OCI-LY1 (cell line): ENCODE measurements around the gene CDC34.

ENCODE experiments used
- H2AFZ ChIP-seq: fragments of 200-600 bp; sonication (generic), shearing (Covaris generic); 2 replicates; pipeline ENCODE4 v1.6.0; 2014; ENCODE audit warnings: antibody characterized with exemption, mild to moderate bottlenecking, low read length
- H3F3A ChIP-seq: fragments of 200-600 bp; sonication (generic), shearing (Covaris generic); 2 replicates; pipeline ENCODE4 v1.6.0; 2014; ENCODE audit warnings: mild to moderate bottlenecking, antibody characterized with exemption, low read length, moderate library complexity; ENCODE audit not compliant: insufficient read depth
- H3K27ac ChIP-seq: fragments of 200-600 bp; sonication (generic); 2 replicates; pipeline ENCODE4 v1.5.1; 2014; ENCODE audit warnings: low read length, mixed run types, mild to moderate bottlenecking, low read depth; ENCODE audit not compliant: poor library complexity, severe bottlenecking
- H3K27me3 ChIP-seq: fragments of 200-600 bp; sonication (generic); 2 replicates; pipeline ENCODE4 v1.6.0; 2014; ENCODE audit warnings: antibody characterized with exemption, mild to moderate bottlenecking, low read length, moderate library complexity; ENCODE audit not compliant: insufficient read depth
- H3K36me3 ChIP-seq: fragments of 200-600 bp; sonication (generic); 2 replicates; pipeline ENCODE4 v1.6.1; 2014; ENCODE audit warnings: mild to moderate bottlenecking, antibody characterized with exemption, low read length, moderate library complexity, mixed read lengths; ENCODE audit not compliant: insufficient read depth
- H3K4me1 ChIP-seq: fragments of 200-600 bp; sonication (generic); 2 replicates; pipeline ENCODE4 v1.5.1; 2014; ENCODE audit warnings: mild to moderate bottlenecking, low read length, moderate library complexity; ENCODE audit not compliant: insufficient read depth, severe bottlenecking
- H3K4me2 ChIP-seq: fragments of 200-600 bp; sonication (generic), shearing (Covaris generic); 2 replicates; pipeline ENCODE4 v1.6.1; 2014; ENCODE audit warnings: low read length
- H3K4me3 ChIP-seq: fragments of 200-600 bp; sonication (generic); 2 replicates; pipeline ENCODE4 v1.5.1; 2014; ENCODE audit warnings: low read length, low read depth, mild to moderate bottlenecking, mixed read lengths; ENCODE audit not compliant: poor library complexity, severe bottlenecking
- H3K79me2 ChIP-seq: fragments of 200-600 bp; shearing (Covaris generic); 2 replicates; pipeline ENCODE4 v1.6.1; 2016; ENCODE audit warnings: mixed run types, low read length, mixed read lengths; ENCODE audit not compliant: insufficient read depth
- H3K9ac ChIP-seq: fragments of 200-600 bp; sonication (generic), shearing (Covaris generic); 2 replicates; pipeline ENCODE4 v1.6.1; 2014; ENCODE audit warnings: mild to moderate bottlenecking, low read length, mixed read lengths
- H3K9me2 ChIP-seq: fragments of 200-600 bp; sonication (generic), shearing (Covaris generic); 2 replicates; pipeline ENCODE4 v1.6.1; 2014; ENCODE audit warnings: low read depth, mild to moderate bottlenecking, low read length, mixed read lengths
- H3K9me3 ChIP-seq: fragments of 200-600 bp; shearing (Covaris generic); 2 replicates; pipeline ENCODE4 v1.6.1; 2014; ENCODE audit warnings: low read length, mixed read lengths
- H4K20me1 ChIP-seq: fragments of 200-600 bp; sonication (generic), shearing (Covaris generic); 2 replicates; pipeline ENCODE4 v1.6.0; 2016; ENCODE audit warnings: mild to moderate bottlenecking, low read length; ENCODE audit not compliant: insufficient read depth
- EZH2 ChIP-seq: fragments of 200-600 bp; sonication (generic), shearing (Covaris generic); IDR thresholded peaks from 2 replicates; pipeline ENCODE4 v1.8.0; 2017; ENCODE audit warnings: borderline replicate concordance, mixed run types, mild to moderate bottlenecking, antibody characterized with exemption, low read length, moderate library complexity, mixed read lengths
- TF ChIP-seq, protein P1 (sequence below): fragments of 200-600 bp; sonication (generic), shearing (Covaris generic); IDR thresholded peaks from 2 replicates; pipeline ENCODE4 v1.5.1; 2017; ENCODE audit warnings: mild to moderate bottlenecking, antibody characterized with exemption, low read length, moderate library complexity, mixed read lengths

The CDC34 gene

DNA sequence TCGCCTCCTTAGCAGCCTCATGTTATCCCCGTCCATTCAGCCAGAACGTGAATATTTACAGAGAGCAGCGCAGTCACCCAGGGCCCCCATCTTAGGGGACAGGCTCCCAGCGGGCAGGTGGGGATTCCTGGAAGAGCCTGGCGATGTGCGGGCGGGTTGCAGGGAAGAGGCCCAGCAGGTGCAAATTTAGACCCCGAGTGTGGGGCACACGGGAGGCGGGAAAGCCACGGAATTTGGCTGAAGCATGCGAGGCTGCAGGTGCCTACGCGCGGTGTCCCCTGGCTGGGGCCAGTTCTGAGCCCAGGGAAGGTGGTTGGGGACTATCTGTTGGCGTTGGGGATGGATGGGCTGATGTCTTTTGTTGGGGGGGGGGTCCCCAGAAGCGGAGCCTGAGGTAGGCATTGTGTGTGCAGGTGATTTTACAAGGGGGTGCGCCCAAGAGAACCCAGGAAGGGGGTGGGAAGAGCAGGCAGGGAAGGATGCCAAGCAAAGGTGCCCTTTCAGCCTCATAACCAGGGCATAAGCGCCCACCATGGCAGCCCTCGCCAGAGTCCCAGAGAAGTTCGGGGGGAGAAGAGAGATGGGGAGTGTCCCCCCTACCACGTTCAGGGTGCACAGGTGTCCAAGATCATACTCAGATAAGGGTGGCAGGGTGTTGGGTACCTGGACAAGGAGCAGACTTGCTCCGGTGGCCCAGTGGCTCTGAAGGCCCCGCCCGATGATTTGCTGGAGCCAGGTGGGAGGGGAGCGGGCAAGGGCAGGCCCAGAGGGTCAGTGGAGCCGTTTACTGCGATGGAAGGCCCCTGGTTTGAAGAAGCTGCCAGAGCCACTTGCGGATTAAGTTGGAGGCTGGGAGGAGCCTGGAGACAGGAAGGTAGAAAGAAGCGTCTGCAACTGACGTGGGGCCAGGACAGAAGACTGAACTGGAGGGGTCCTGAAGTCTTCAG is 23.1 kb upstream of the CDC34 start:
- Histone ChIP-seq H3K4me1 (peaks cover 48% of the 10 kb centered on the region), H3K4me2 (peak overlapping the region; percentile 97), H3K79me2 (no peaks in the 10 kb centered on the region), H3K9me2 (no peaks in the 10 kb centered on the region), H3K9me3 (no peaks in the 10 kb centered on the region), H3K27ac (no peak overlapping the region), H2AFZ (no peak overlapping the region), H3K27me3 (no peaks in the 10 kb centered on the region), H3K36me3 (peaks cover 8% of the 10 kb centered on the region), H3K9ac (peak overlapping the region; percentile 84), H3K4me3 (peak overlapping the region; percentile 77), H3F3A (no peaks in the 10 kb centered on the region), H4K20me1 (no peaks in the 10 kb centered on the region)
- TF ChIP-seq, protein P1, sequence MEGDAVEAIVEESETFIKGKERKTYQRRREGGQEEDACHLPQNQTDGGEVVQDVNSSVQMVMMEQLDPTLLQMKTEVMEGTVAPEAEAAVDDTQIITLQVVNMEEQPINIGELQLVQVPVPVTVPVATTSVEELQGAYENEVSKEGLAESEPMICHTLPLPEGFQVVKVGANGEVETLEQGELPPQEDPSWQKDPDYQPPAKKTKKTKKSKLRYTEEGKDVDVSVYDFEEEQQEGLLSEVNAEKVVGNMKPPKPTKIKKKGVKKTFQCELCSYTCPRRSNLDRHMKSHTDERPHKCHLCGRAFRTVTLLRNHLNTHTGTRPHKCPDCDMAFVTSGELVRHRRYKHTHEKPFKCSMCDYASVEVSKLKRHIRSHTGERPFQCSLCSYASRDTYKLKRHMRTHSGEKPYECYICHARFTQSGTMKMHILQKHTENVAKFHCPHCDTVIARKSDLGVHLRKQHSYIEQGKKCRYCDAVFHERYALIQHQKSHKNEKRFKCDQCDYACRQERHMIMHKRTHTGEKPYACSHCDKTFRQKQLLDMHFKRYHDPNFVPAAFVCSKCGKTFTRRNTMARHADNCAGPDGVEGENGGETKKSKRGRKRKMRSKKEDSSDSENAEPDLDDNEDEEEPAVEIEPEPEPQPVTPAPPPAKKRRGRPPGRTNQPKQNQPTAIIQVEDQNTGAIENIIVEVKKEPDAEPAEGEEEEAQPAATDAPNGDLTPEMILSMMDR, result no peak
- no peak for TF ChIP-seq EZH2

DNA sequence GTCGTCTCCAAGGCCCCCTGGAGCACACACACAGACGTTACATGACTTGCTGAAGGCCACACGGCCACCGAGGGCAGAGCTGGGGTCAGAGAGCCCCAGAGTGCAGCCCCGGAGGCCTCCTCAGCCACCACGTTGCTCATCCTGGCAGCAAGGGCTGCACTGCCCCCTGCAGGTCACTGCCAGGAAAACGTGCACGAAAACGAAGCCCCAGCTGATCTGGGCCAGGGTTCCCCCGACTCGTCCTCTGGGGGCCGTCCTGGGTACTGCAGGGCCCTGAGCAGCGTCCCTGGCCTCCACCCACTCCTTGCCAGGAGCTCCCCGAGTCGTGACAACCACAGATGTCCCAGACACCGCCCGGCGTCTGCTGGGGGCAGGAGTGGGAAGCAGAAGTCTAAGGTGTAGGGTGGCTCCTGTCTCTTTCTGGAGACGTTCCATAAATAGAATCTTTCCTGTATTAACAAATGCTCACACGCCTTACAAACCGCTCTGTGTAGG is 20.9 kb upstream of the CDC34 start:
- Histone ChIP-seq H4K20me1 (no peaks in the 10 kb centered on the region), H3K36me3 (peaks cover 17% of the 10 kb centered on the region), H3K9me2 (no peaks in the 10 kb centered on the region), H3K27me3 (no peaks in the 10 kb centered on the region), H3K9ac (peak overlapping the region; percentile 50; the same call in 1 of the 2 replicates), H3K4me3 (peak overlapping the region; percentile 41), H3K79me2 (no peaks in the 10 kb centered on the region), H3F3A (no peaks in the 10 kb centered on the region), H2AFZ (no peak overlapping the region), H3K27ac (peak overlapping the region; percentile 93), H3K9me3 (no peaks in the 10 kb centered on the region), H3K4me2 (peak overlapping the region; percentile 61), H3K4me1 (peaks cover 48% of the 10 kb centered on the region)
- TF ChIP-seq, protein P1, result peak; percentile 99
- no peak for TF ChIP-seq EZH2

DNA sequence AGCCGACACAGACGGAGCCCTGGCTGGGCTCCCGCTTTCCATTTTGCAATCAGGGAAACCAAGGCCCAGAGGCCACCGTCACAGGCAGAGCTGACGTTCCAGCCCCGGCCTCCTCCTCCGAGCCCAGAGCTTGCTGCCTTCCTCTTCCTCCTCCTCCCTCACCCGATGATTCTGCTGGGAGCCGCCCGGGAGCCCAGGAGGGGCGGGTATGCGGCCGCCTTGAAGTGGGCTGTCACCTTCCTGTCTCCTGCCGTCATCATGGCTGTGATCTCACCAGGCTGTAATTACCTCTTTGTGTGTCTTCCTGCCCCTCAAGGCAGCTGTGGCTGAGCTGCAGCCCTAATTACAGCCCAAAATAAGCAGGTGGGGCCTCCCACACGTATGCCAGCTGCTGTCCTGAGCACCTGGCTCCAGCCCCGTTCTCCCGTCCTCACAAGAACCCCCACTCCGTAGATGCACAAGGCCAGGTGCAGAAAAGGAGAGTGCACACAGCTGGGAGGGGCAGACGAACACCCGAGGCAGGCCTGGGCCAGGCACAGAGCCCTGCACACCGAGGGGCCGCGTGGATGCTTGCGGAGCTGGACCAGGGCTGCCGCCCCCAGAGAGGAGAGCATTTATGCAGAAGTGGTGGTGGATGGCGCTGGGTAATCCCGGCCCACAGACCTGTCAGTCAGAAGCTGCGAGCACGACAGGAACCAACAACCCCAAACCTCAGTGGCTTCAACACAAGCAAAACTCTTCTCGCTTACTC is 20.3 kb upstream of the CDC34 start:
- Histone ChIP-seq H3K36me3 (peaks cover 17% of the 10 kb centered on the region), H3K9me3 (no peaks in the 10 kb centered on the region), H3F3A (no peaks in the 10 kb centered on the region), H3K27ac (peak overlapping the region; percentile 93), H3K9me2 (no peaks in the 10 kb centered on the region), H4K20me1 (no peaks in the 10 kb centered on the region), H3K4me2 (peak overlapping the region; percentile 61), H3K9ac (peak overlapping the region; percentile 50; the same call in 1 of the 2 replicates), H3K79me2 (no peaks in the 10 kb centered on the region), H3K27me3 (no peaks in the 10 kb centered on the region), H2AFZ (no peak overlapping the region), H3K4me3 (peak overlapping the region; percentile 41), H3K4me1 (peaks cover 46% of the 10 kb centered on the region)
- no peak for TF ChIP-seq EZH2
- TF ChIP-seq, protein P1, result no peak
